Astrocyte (in vitro differentiated cells and primary cell): ENCODE measurements around the gene PDK2. TPM values are rescaled to one million over a fixed set of nuclear protein-coding genes. Genes with fewer than 3 reads are reported as not detected.

Experiments
- DNase-seq: peaks from one replicate; pipeline ENCODE4 v3.0.0-alpha.2; 2010; ENCODE audit warnings: low read depth
- FAIRE-seq: peaks from 2 replicates; lab custom pipeline; 2011; peaks lifted over from hg19 to GRCh38; lab: Jason Lieb, UNC
- H2AFZ ChIP-seq: 2 replicates; pipeline ENCODE4 v1.6.0; 2012; ENCODE audit warnings: low read depth, low read length, inconsistent platforms
- H3K27ac ChIP-seq: 2 replicates; pipeline ENCODE4 v1.5.1; 2011; ENCODE audit warnings: low read depth, low read length, inconsistent platforms
- H3K27me3 ChIP-seq: 2 replicates; pipeline ENCODE4 v1.6.0; 2011; ENCODE audit warnings: low read length, inconsistent platforms; ENCODE audit not compliant: insufficient read depth
- H3K36me3 ChIP-seq: 2 replicates; pipeline ENCODE4 v1.5.1; 2011; ENCODE audit warnings: low read length, inconsistent platforms; ENCODE audit not compliant: insufficient read depth
- H3K4me1 ChIP-seq: 2 replicates; pipeline ENCODE4 v1.5.1; 2011; ENCODE audit warnings: low read length, inconsistent platforms; ENCODE audit not compliant: insufficient read depth
- H3K4me2 ChIP-seq: 2 replicates; pipeline ENCODE4 v1.6.0; 2012; ENCODE audit warnings: low read length, inconsistent platforms
- H3K4me3 ChIP-seq: 2 replicates; pipeline ENCODE4 v1.5.1; 2011; ENCODE audit warnings: low read depth, mild to moderate bottlenecking, low read length, inconsistent platforms; ENCODE audit not compliant: insufficient read depth
- H3K79me2 ChIP-seq: 2 replicates; pipeline ENCODE4 v1.6.0; 2012; ENCODE audit warnings: mild to moderate bottlenecking, low read length, inconsistent platforms; ENCODE audit not compliant: insufficient read depth
- H3K9ac ChIP-seq: 2 replicates; pipeline ENCODE4 v1.6.0; 2012; ENCODE audit warnings: mild to moderate bottlenecking, low read length, inconsistent platforms
- H3K9me3 ChIP-seq: 2 replicates; pipeline ENCODE4 v1.5.1; 2012; ENCODE audit warnings: low read depth, mild to moderate bottlenecking, low read length, inconsistent platforms; ENCODE audit not compliant: insufficient read depth
- H4K20me1 ChIP-seq: 2 replicates; pipeline ENCODE4 v1.6.0; 2012; ENCODE audit warnings: low read length, inconsistent platforms; ENCODE audit not compliant: insufficient read depth
- H3K27ac Mint-ChIP-seq: one replicate; pipeline ENCODE4 v1.8.0; 2021; ENCODE audit warnings: mild to moderate bottlenecking, mixed read lengths; ENCODE audit not compliant: unreplicated experiment
- H3K27me3 Mint-ChIP-seq: one replicate; pipeline ENCODE4 v1.8.0; 2021; ENCODE audit warnings: low read depth, mixed read lengths; ENCODE audit not compliant: unreplicated experiment
- H3K36me3 Mint-ChIP-seq: one replicate; pipeline ENCODE4 v1.8.0; 2021; ENCODE audit warnings: low read depth, mixed read lengths; ENCODE audit not compliant: unreplicated experiment
- H3K4me1 Mint-ChIP-seq: one replicate; pipeline ENCODE4 v1.8.0; 2021; ENCODE audit warnings: low read depth, mixed read lengths; ENCODE audit not compliant: unreplicated experiment
- H3K4me3 Mint-ChIP-seq: one replicate; pipeline ENCODE4 v1.8.0; 2021; ENCODE audit warnings: mild to moderate bottlenecking, moderate library complexity, mixed read lengths; ENCODE audit not compliant: unreplicated experiment
- H3K9me3 Mint-ChIP-seq: one replicate; pipeline ENCODE4 v1.8.0; 2021; ENCODE audit warnings: mild to moderate bottlenecking, mixed read lengths; ENCODE audit not compliant: unreplicated experiment
- EZH2 ChIP-seq: IDR thresholded peaks from 2 replicates; pipeline ENCODE4 v1.6.1; 2012; ENCODE audit warnings: mild to moderate bottlenecking, low read length, inconsistent platforms; ENCODE audit not compliant: insufficient read depth
- total RNA-seq: library from RNA; stranded (reverse); gene quantifications from 2 replicates; pipeline ENCODE4 v1.2.1, GENCODE V29; 2021
- TF ChIP-seq, protein P1 (sequence below): IDR thresholded peaks from 2 replicates; pipeline ENCODE4 v1.5.1; 2011; ENCODE audit warnings: low read depth, mild to moderate bottlenecking, inconsistent platforms, low read length, moderate library complexity; ENCODE audit not compliant: insufficient read depth

The PDK2 gene
- total RNA-seq, 1 donor from 2014 or later, result 25.8 TPM

DNA sequence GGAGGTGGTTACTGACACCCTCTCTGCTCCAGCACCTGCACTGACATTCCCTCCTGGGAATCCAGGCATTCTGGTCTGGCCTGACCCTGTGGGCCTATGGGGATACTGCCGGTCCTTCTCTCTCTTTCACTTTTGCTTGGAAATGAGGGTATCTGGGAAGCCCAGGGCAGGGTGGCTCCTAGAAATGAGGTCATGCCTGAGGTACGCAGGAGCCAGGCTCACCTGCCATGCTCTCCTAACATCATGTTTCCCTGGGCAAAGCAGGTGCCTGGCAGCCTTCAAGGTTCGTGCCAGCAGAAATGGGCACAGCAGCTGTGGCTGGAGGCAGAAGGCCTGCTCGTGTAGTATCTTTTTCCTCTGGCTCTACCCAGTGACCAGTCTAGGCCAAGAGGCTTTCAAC is 35.9 kb upstream of the PDK2 start:
- no peaks in the 10 kb centered on the region for H3K9me3 Mint-ChIP-seq
- Histone ChIP-seq H3K27ac (peak overlapping the region; percentile 96), H3K4me1 (peaks cover 83% of the 10 kb centered on the region), H3K9me3 (no peaks in the 10 kb centered on the region), H2AFZ (no peak overlapping the region), H3K36me3 (no peaks in the 10 kb centered on the region), H3K9ac (peak overlapping the region; percentile 86), H3K27me3 (no peaks in the 10 kb centered on the region), H3K4me2 (peak overlapping the region; percentile 97), H3K79me2 (peaks cover 98% of the 10 kb centered on the region), H4K20me1 (peaks cover 37% of the 10 kb centered on the region), H3K4me3 (peak overlapping the region; percentile 74)
- TF ChIP-seq, protein P1, sequence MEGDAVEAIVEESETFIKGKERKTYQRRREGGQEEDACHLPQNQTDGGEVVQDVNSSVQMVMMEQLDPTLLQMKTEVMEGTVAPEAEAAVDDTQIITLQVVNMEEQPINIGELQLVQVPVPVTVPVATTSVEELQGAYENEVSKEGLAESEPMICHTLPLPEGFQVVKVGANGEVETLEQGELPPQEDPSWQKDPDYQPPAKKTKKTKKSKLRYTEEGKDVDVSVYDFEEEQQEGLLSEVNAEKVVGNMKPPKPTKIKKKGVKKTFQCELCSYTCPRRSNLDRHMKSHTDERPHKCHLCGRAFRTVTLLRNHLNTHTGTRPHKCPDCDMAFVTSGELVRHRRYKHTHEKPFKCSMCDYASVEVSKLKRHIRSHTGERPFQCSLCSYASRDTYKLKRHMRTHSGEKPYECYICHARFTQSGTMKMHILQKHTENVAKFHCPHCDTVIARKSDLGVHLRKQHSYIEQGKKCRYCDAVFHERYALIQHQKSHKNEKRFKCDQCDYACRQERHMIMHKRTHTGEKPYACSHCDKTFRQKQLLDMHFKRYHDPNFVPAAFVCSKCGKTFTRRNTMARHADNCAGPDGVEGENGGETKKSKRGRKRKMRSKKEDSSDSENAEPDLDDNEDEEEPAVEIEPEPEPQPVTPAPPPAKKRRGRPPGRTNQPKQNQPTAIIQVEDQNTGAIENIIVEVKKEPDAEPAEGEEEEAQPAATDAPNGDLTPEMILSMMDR, result no peak
- TF ChIP-seq EZH2, result no peak
- H3K36me3 Mint-ChIP-seq, result peaks cover 11% of the 10 kb centered on the region
- DNase-seq (no peak), FAIRE-seq (no peak)
- H3K4me3 Mint-ChIP-seq, result peak overlapping the region; percentile 95
- H3K27me3 Mint-ChIP-seq, result no peaks in the 10 kb centered on the region
- peak overlapping the region; percentile 48 for H3K27ac Mint-ChIP-seq
- peaks cover 51% of the 10 kb centered on the region for H3K4me1 Mint-ChIP-seq

DNA sequence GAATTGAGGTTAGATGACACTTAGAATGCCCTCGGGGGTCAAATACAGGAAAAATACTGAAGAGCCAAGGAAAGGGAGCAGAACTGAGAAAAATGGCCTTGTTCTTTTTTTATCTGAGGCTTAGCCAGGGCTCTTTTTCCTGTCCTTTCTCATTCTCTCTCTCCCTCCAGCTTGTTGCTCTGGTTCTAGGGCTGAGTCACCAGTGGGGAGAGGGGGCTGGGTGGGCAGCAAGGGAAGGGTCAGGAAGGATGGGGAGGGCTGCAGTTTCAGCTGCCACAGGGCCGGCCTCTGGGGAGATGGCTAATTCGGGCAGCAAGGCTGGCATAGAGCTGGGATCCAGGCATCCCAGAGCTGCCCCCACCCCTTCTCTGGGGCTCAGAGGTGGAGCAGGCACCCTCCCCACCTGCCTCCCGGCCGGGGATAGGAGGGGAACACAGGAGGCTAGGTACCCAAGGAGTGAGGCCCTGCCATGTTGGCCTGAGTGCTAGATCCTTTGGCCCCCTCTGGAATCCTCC is 35.3 kb upstream of the PDK2 start:
- H3K4me1 ChIP-seq, result peaks cover 83% of the 10 kb centered on the region
- H3K4me3 ChIP-seq, result peak overlapping the region; percentile 74
- H3K27ac ChIP-seq, result peak overlapping the region; percentile 96
- TF ChIP-seq, protein P1, result no peak
- TF ChIP-seq EZH2, result no peak
- Mint-ChIP-seq H3K4me1 (peaks cover 57% of the 10 kb centered on the region), H3K27me3 (no peaks in the 10 kb centered on the region), H3K9me3 (no peaks in the 10 kb centered on the region), H3K36me3 (peaks cover 11% of the 10 kb centered on the region), H3K4me3 (peak overlapping the region; percentile 95), H3K27ac (peak overlapping the region; percentile 48)
- no peaks in the 10 kb centered on the region for H3K36me3 ChIP-seq
- peak; percentile 52 for DNase-seq
- no peaks in the 10 kb centered on the region for H3K27me3 ChIP-seq
- H3K4me2 ChIP-seq, result peak overlapping the region; percentile 97
- no peak overlapping the region for H2AFZ ChIP-seq
- peaks cover 37% of the 10 kb centered on the region for H4K20me1 ChIP-seq
- H3K9ac ChIP-seq, result peak overlapping the region; percentile 86
- no peak for FAIRE-seq
- no peaks in the 10 kb centered on the region for H3K9me3 ChIP-seq
- H3K79me2 ChIP-seq, result peaks cover 97% of the 10 kb centered on the region
